ENCODE measurements around the gene SIRT2. TPM values are rescaled to one million over a fixed set of nuclear protein-coding genes. Genes with fewer than 3 reads are reported as not detected.
A peak's percentile ranks its signal among the peaks of the same experiment; 100 is the strongest.

Gene SIRT2
- total RNA-seq, 4 donors from 2014 or later, result 90.4 to 100 (median 96.2) TPM

GRCh38 chr19:38907227-38907626 lies 7.8 kb upstream of the SIRT2 start:
- no peak for TF ChIP-seq CTCF (IDR thresholded peaks at IDR 0.05)
- no peak for TF ChIP-seq POLR2AphosphoS5 (IDR thresholded peaks at IDR 0.05)
- TF ChIP-seq EP300 (IDR thresholded peaks at IDR 0.05), result no peak
- no peak for TF ChIP-seq POLR2A (IDR thresholded peaks at IDR 0.05)
- 95% methylated on average over 21 of the region's 29 CpGs for WGBS
- peaks cover 37% of the 10 kb centered on the region for H3K36me3 ChIP-seq

GRCh38 chr19:38905620-38906019 lies 6.2 kb upstream of the SIRT2 start:
- TF ChIP-seq CTCF (IDR thresholded peaks at IDR 0.05), result no peak
- TF ChIP-seq POLR2AphosphoS5 (IDR thresholded peaks at IDR 0.05), result no peak
- TF ChIP-seq EP300 (IDR thresholded peaks at IDR 0.05), result no peak
- TF ChIP-seq POLR2A (IDR thresholded peaks at IDR 0.05), result no peak
- H3K4me3 ChIP-seq, result no peak overlapping the region
- no peak overlapping the region for H3K27ac ChIP-seq
- no peaks in the 10 kb centered on the region for H3K9me3 ChIP-seq
- H3K27me3 ChIP-seq, result no peaks in the 10 kb centered on the region
- peaks cover 37% of the 10 kb centered on the region for H3K36me3 ChIP-seq
- WGBS, result 93% methylated on average over 3 of the region's 4 CpGs
- DNase-seq (ENCODE audit: low spot score in 2 of 2), result no peak
- H3K4me1 ChIP-seq, result peaks cover 6% of the 10 kb centered on the region

More at GRCh38 chr19:38907227-38907626, 7.8 kb upstream of the SIRT2 start:
- Histone ChIP-seq H3K27me3 (no peaks in the 10 kb centered on the region), H3K4me1 (no peaks in the 10 kb centered on the region), H3K9me3 (no peaks in the 10 kb centered on the region), H3K4me3 (no peak overlapping the region), H3K27ac (no peak overlapping the region)
- no peak for DNase-seq (ENCODE audit: low spot score in 2 of 2)

GRCh38 chr19:38904581-38905539 lies 5.4 kb upstream of the SIRT2 start:
- H3K9me3 ChIP-seq, result no peaks in the 10 kb centered on the region
- H3K36me3 ChIP-seq, result peaks cover 37% of the 10 kb centered on the region
- H3K4me3 ChIP-seq, result no peak overlapping the region
- H3K27ac ChIP-seq, result no peak overlapping the region
- no peaks in the 10 kb centered on the region for H3K27me3 ChIP-seq
- no peak for DNase-seq (ENCODE audit: low spot score in 2 of 2)
- TF ChIP-seq CTCF (IDR thresholded peaks at IDR 0.05), result no peak
- no peak for TF ChIP-seq POLR2AphosphoS5 (IDR thresholded peaks at IDR 0.05)
- no peak for TF ChIP-seq EP300 (IDR thresholded peaks at IDR 0.05)
- TF ChIP-seq POLR2A (IDR thresholded peaks at IDR 0.05), result no peak
- 89% methylated on average over 30 of the region's 35 CpGs for WGBS
- peaks cover 11% of the 10 kb centered on the region for H3K4me1 ChIP-seq

- peaks cover 31% of the 10 kb centered on the region for H3K4me1 ChIP-seq
- 100% methylated on average over 1 of the region's 1 CpG for WGBS
- no peak for DNase-seq (ENCODE audit: low spot score in 2 of 2)
- no peaks in the 10 kb centered on the region for H3K9me3 ChIP-seq
- H3K36me3 ChIP-seq, result peaks cover 14% of the 10 kb centered on the region
- no peak overlapping the region for H3K4me3 ChIP-seq
- no peaks in the 10 kb centered on the region for H3K27me3 ChIP-seq
- H3K27ac ChIP-seq, result no peak overlapping the region
- no peak for TF ChIP-seq POLR2A (IDR thresholded peaks at IDR 0.05)
- TF ChIP-seq CTCF (IDR thresholded peaks at IDR 0.05), result no peak
- no peak for TF ChIP-seq EP300 (IDR thresholded peaks at IDR 0.05)
- TF ChIP-seq POLR2AphosphoS5 (IDR thresholded peaks at IDR 0.05), result no peak
Measured at GRCh38 chr19:38901683-38902082, 2.3 kb upstream of the SIRT2 start.

GRCh38 chr19:38900743-38901190 lies 1.3 kb upstream of the SIRT2 start:
- no peak overlapping the region for H3K27ac ChIP-seq
- no peak for DNase-seq (ENCODE audit: low spot score in 2 of 2)
- 38% methylated on average over 3 of the region's 3 CpGs for WGBS
- peaks cover 11% of the 10 kb centered on the region for H3K36me3 ChIP-seq
- peaks cover 35% of the 10 kb centered on the region for H3K4me1 ChIP-seq
- TF ChIP-seq EP300 (IDR thresholded peaks at IDR 0.05) (no peak), POLR2AphosphoS5 (IDR thresholded peaks at IDR 0.05) (no peak), POLR2A (IDR thresholded peaks at IDR 0.05) (no peak), CTCF (IDR thresholded peaks at IDR 0.05) (no peak)
- peak overlapping the region; percentile 94 for H3K4me3 ChIP-seq
- no peaks in the 10 kb centered on the region for H3K9me3 ChIP-seq
- H3K27me3 ChIP-seq, result no peaks in the 10 kb centered on the region
